Tibial nerve (tissue), 4 donors: ENCODE data around the gene GPHA2. TPM values are rescaled to one million over a fixed set of nuclear protein-coding genes. Genes with fewer than 3 reads are reported as not detected.

Experiments used
- DNase-seq, 2 donors: peaks; one replicate each; pipeline ENCODE4 v3.0.0-alpha.2; 2019; ENCODE audit warnings: low spot score in 2 of 2
- H3K27ac ChIP-seq, 4 donors: fragments of 200-600 bp; sonication (generic) in 3 of 4; one replicate each; pipeline ENCODE4 v1.5.1; 2017 to 2019; ENCODE audit warnings: mild to moderate bottlenecking in 1 of 4
- H3K27me3 ChIP-seq, 2 donors: fragments of 200-600 bp; sonication (generic) in 1 of 2; one replicate each; pipeline versions ENCODE4 v1.5.1 to v1.6.0; 2017 to 2019
- H3K36me3 ChIP-seq, 3 donors: fragments of 200-600 bp; sonication (generic); one replicate each; pipeline ENCODE4 v1.5.1; 2018 to 2019
- H3K4me1 ChIP-seq, 4 donors: fragments of 200-600 bp; sonication (generic) in 3 of 4; one replicate each; pipeline ENCODE4 v1.5.1; 2017 to 2019
- H3K4me3 ChIP-seq, 4 donors: fragments of 200-600 bp; sonication (generic) in 3 of 4; one replicate each; pipeline ENCODE4 v1.5.1; 2017 to 2019; ENCODE audit warnings: mild to moderate bottlenecking in 1 of 4, moderate library complexity in 1 of 4
- H3K9me3 ChIP-seq, 4 donors: fragments of 200-600 bp; sonication (generic) in 3 of 4; one replicate each; pipeline ENCODE4 v1.5.1; 2017 to 2019
- CTCF ChIP-seq, 5 experiments: fragments of 200-600 bp in 3 of 5; fragments of 450-650 bp in 2 of 5; sonication (generic) in 3 of 5; IDR thresholded peaks; one replicate each; pipeline ENCODE4 v1.5.1; 2016 to 2019; ENCODE audit warnings: antibody characterized with exemption in 5 of 5, mild to moderate bottlenecking in 3 of 5, moderate library complexity in 2 of 5
- EP300 ChIP-seq, 2 donors: sonication (generic); formaldehyde crosslinking; IDR thresholded peaks; one replicate each; pipeline ENCODE4 v1.6.1; 2017; ENCODE audit warnings: antibody characterized with exemption in 2 of 2, mild to moderate bottlenecking in 1 of 2
- POLR2A ChIP-seq, 2 donors: fragments of 450-650 bp; IDR thresholded peaks; one replicate each; pipeline ENCODE4 v1.6.1; 2017; ENCODE audit warnings: antibody characterized with exemption in 2 of 2, mild to moderate bottlenecking in 2 of 2, moderate library complexity in 2 of 2
- WGBS, 2 donors: methylation state at CpG; one replicate each; pipeline ENCODE4 v1.1.5; 2018; 5-methylcytosine and 5-hydroxymethylcytosine counted together
- total RNA-seq, 4 donors: library from RNA; depleted of rRNA; stranded (reverse); fragments of >200 nt; gene quantifications; one replicate each; pipeline ENCODE4 v1.1.0, GENCODE V29; 2016

Gene GPHA2
- total RNA-seq, 4 donors from 2014 or later, result not detected

DNA sequence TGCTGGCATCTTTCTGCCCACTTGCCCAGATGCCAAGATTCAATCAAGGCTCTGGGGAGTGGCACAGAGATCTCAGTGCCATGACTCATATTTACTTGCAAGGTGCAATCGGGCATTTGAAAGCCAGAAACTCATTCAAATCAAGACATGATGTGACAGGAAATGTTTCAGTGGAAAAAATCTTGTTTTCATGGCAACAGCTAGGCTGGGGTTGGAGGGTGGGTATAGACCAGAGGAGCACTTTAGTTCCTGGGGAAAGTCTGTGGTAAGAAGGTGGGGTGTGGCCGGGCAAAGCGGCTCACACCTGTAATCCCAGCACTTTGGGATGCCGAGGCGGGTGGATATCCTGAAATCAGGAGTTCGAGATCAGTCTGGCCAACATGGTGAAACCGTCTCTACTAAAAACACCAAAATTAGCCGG, 35.0 kb upstream of the GPHA2 start:
- TF ChIP-seq CTCF (IDR thresholded peaks at IDR 0.05) (no peak), EP300 (IDR thresholded peaks at IDR 0.05) (no peak), POLR2A (IDR thresholded peaks at IDR 0.05) (no peak)
- WGBS, 2 donors, result 88 to 93% methylated on average over 8 of the region's 8 CpGs
- H3K4me1 ChIP-seq, result peaks cover 0 to 11% (median 0%) of the 10 kb centered on the region in 4 donors

GRCh38 chr11:64969209-64969608, 33.5 kb upstream of the GPHA2 start:
- TF ChIP-seq EP300 (IDR thresholded peaks at IDR 0.05), result no peak
- Histone ChIP-seq H3K27me3 (peaks cover 0 to 23% of the 10 kb centered on the region in 2 donors), H3K27ac (no peak overlapping the region), H3K9me3 (no peaks in the 10 kb centered on the region), H3K4me3 (no peak overlapping the region), H3K36me3 (no peaks in the 10 kb centered on the region), H3K4me1 (peaks cover 0 to 11% (median 0%) of the 10 kb centered on the region in 4 donors)
- WGBS, 2 donors, result 45 to 48% methylated on average over 5 of the region's 5 CpGs
- DNase-seq, result no peak

More for the DNA sequence above, 35.0 kb upstream of the GPHA2 start:
- Histone ChIP-seq H3K9me3 (no peaks in the 10 kb centered on the region), H3K27ac (no peak overlapping the region), H3K27me3 (peaks cover 0 to 23% of the 10 kb centered on the region in 2 donors), H3K36me3 (no peaks in the 10 kb centered on the region), H3K4me3 (no peak overlapping the region)
- DNase-seq, result no peak

- no peak for TF ChIP-seq EP300 (IDR thresholded peaks at IDR 0.05)
- no peak for TF ChIP-seq CTCF (IDR thresholded peaks at IDR 0.05)
- TF ChIP-seq POLR2A (IDR thresholded peaks at IDR 0.05), result no peak
- H3K4me1 ChIP-seq, result peaks cover 0 to 10% (median 0%) of the 10 kb centered on the region in 4 donors
- no peak overlapping the region for H3K4me3 ChIP-seq
- H3K27me3 ChIP-seq, result peaks cover 0 to 11% of the 10 kb centered on the region in 2 donors
- 90 to 95% methylated on average over 3 of the region's 3 CpGs for WGBS, 2 donors
- H3K36me3 ChIP-seq, result no peaks in the 10 kb centered on the region
- H3K27ac ChIP-seq, result no peak overlapping the region
- no peaks in the 10 kb centered on the region for H3K9me3 ChIP-seq
- DNase-seq, result no peak
Observed at GRCh38 chr11:64967375-64967774, 31.7 kb upstream of the GPHA2 start.

GRCh38 chr11:64963072-64963631, 27.5 kb upstream of the GPHA2 start:
- Histone ChIP-seq H3K27ac (no peak overlapping the region), H3K9me3 (no peaks in the 10 kb centered on the region), H3K27me3 (no peaks in the 10 kb centered on the region), H3K4me1 (no peaks in the 10 kb centered on the region), H3K36me3 (no peaks in the 10 kb centered on the region), H3K4me3 (no peak overlapping the region)
- no peak for TF ChIP-seq POLR2A (IDR thresholded peaks at IDR 0.05)
- no peak for TF ChIP-seq EP300 (IDR thresholded peaks at IDR 0.05)
- no peak for TF ChIP-seq CTCF (IDR thresholded peaks at IDR 0.05)
- DNase-seq, result no peak
- 75 to 79% methylated on average over 5 of the region's 5 CpGs for WGBS, 2 donors

GRCh38 chr11:64960719-64961118, 25.0 kb upstream of the GPHA2 start:
- Histone ChIP-seq H3K27me3 (no peaks in the 10 kb centered on the region), H3K4me3 (no peak overlapping the region), H3K27ac (no peak overlapping the region), H3K4me1 (no peaks in the 10 kb centered on the region), H3K36me3 (no peaks in the 10 kb centered on the region), H3K9me3 (no peaks in the 10 kb centered on the region)
- TF ChIP-seq EP300 (IDR thresholded peaks at IDR 0.05) (no peak), CTCF (IDR thresholded peaks at IDR 0.05) (no peak), POLR2A (IDR thresholded peaks at IDR 0.05) (no peak)
- no peak for DNase-seq
- WGBS, 2 donors, result 40 to 45% methylated on average over 4 of the region's 4 CpGs
